ENCODE results near the gene PRSS16. TPM values are rescaled to one million over a fixed set of nuclear protein-coding genes. Genes with fewer than 3 reads are reported as not detected.

Gene PRSS16
- total and polyA plus RNA-seq, 9 of the 15 experiments (the other 6 are each of a cell fraction or from before 2014, with no cell fraction given): 4.5 to 21.3 (median 12.1) TPM

DNA sequence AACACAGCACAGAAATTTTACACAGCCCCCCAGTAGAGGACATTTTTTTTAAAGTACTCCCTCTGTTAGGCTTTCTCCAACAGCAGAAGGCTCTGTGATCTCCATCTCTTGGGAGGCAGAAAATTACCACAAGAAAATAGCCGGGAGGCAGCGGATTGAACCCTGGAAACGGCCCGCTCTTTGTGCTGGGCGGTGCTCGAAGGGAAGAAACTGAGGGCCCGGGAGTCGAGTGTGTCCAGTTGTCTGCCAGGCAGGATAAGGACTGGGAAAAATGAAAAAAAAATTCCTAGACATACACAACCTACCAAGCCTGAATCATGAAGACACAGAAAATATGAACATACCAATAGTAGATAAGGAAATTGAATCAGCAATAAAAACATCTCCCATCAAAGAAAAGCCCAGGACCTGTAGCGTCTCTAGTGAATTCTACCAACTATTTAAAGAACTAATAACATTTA is 33.1 kb downstream of the PRSS16 start (continued):
- peak; percentile 4; the same call in 1 of the 2 replicates for TF ChIP-seq ZBTB40 (IDR thresholded peaks at IDR 0.05)
- no peak for TF ChIP-seq ZBTB40 (CRISPR knock-in tag; IDR thresholded peaks at IDR 0.05)

Data from K562 (cell line).